HepG2 (cell line): ENCODE data around the gene CD164L2. TPM values are rescaled to one million over a fixed set of nuclear protein-coding genes. Genes with fewer than 3 reads are reported as not detected.
"Not testable (repeated sequence)": the region's sequence is repeated elsewhere in the genome, so short reads cannot be mapped to it uniquely, and the experiment has no call there.

Experiments used
- ATAC-seq: fragments of 200-7000 bp; cut with Tn5 transposase; 3 replicates; pipeline ENCODE4 v1.9.1; 2020; ENCODE audit warnings: mild to moderate bottlenecking, moderate library complexity
- BruUV-seq: library from RNA; stranded (reverse); fragments of 400-500 nt; replicated peaks from 2 replicates; lab custom pipeline; 2021; lab: Mats Ljungman, UMichigan
- CTCF ChIA-PET: fragments of 300-600 bp; formaldehyde crosslinking; extraction: SDS; loops from one replicate; lab custom pipeline; 2021; ENCODE audit warnings: low total read pairs, inconsistent platforms, low intra/inter-chr PET ratio; lab: Yijun Ruan, JAX
- POLR2A ChIA-PET: fragments of 350-600 bp; sonication (Branson Sonifier 250); formaldehyde crosslinking; loops from one replicate; lab custom pipeline; 2020; ENCODE audit warnings: antibody characterized with exemption, inconsistent platforms; lab: Yijun Ruan, JAX
- DNase-seq: peaks from one replicate; pipeline ENCODE4 v3.0.0-alpha.2; 2015; ENCODE audit warnings: low spot score
- FAIRE-seq: peaks from 3 replicates; lab custom pipeline; 2011; peaks lifted over from hg19 to GRCh38; lab: Jason Lieb, UNC
- H2AFZ ChIP-seq: one replicate; pipeline ENCODE4 v1.6.1; 2011; ENCODE audit warnings: low read length, inconsistent platforms
- H3K27ac ChIP-seq: fragments of 300-600 bp; 3 replicates; pipeline ENCODE4 v1.8.0; 2011; ENCODE audit warnings: mixed run types, mild to moderate bottlenecking, mixed read lengths, low read length, inconsistent platforms; ENCODE audit not compliant: insufficient read depth; ENCODE audit errors: extremely low read length
- H3K27me3 ChIP-seq, 2 experiments: fragments of 200-600 bp in 1 of 2; 2 replicates in 1 of 2; 3 replicates in 1 of 2; pipeline versions ENCODE4 v1.6.0 to v1.8.0; 2011; ENCODE audit warnings: low read length in 2 of 2, mild to moderate bottlenecking in 2 of 2, moderate library complexity in 2 of 2, inconsistent platforms in 1 of 2; ENCODE audit not compliant: insufficient read depth in 2 of 2, control insufficient read depth in 1 of 2
- H3K36me3 ChIP-seq, 2 experiments: fragments of 200-600 bp in 1 of 2; replicated peaks in 1 of 2; 2 replicates in 1 of 2; 3 replicates in 1 of 2; pipeline versions ENCODE4 v1.5.1 to v1.8.0; 2011; ENCODE audit warnings: low read length in 2 of 2, inconsistent platforms in 1 of 2; ENCODE audit not compliant: insufficient read depth in 2 of 2, control insufficient read depth in 1 of 2
- H3K4me1 ChIP-seq: 2 replicates; pipeline ENCODE4 v1.5.1; 2012; ENCODE audit warnings: low read length, inconsistent platforms; ENCODE audit not compliant: insufficient read depth
- H3K4me2 ChIP-seq: 2 replicates; pipeline ENCODE4 v1.6.0; 2011; ENCODE audit warnings: low read depth, low read length, inconsistent platforms
- H3K4me3 ChIP-seq, 3 experiments: fragments of 200-600 bp in 1 of 3; sonication (generic), shearing (Covaris generic) in 1 of 3; replicated peaks in 1 of 3; 2 replicates each; pipeline ENCODE4 v1.5.1; 2011 to 2016; ENCODE audit warnings: low read length in 3 of 3, inconsistent platforms in 2 of 3, low read depth in 2 of 3, mild to moderate bottlenecking in 2 of 3, control low read depth in 1 of 3, mixed read lengths in 1 of 3; ENCODE audit not compliant: insufficient read depth in 1 of 3
- H3K79me2 ChIP-seq: one replicate; pipeline ENCODE4 v1.6.1; 2011; ENCODE audit warnings: low read length, inconsistent platforms; ENCODE audit not compliant: insufficient read depth
- H3K9ac ChIP-seq: 2 replicates; pipeline ENCODE4 v1.6.0; 2011; ENCODE audit warnings: mild to moderate bottlenecking, low read depth, low read length, inconsistent platforms; ENCODE audit not compliant: insufficient read depth
- H3K9me3 ChIP-seq: 2 replicates; pipeline ENCODE4 v1.5.1; 2012; ENCODE audit warnings: mild to moderate bottlenecking, low read length
- H4K20me1 ChIP-seq: 2 replicates; pipeline ENCODE4 v1.6.0; 2011; ENCODE audit warnings: inconsistent platforms, mild to moderate bottlenecking, low read length, moderate library complexity; ENCODE audit not compliant: insufficient read depth
- ARNT2 ChIP-seq: sonication (generic); formaldehyde crosslinking; IDR thresholded peaks from 2 replicates; pipeline ENCODE4 v1.8.0; 2022; ENCODE audit warnings: mild to moderate bottlenecking, low read depth, missing genetic modification reagents, moderate library complexity
- ATF1 ChIP-seq: IDR thresholded peaks from 2 replicates; pipeline ENCODE4 v1.6.1; 2016; ENCODE audit warnings: mild to moderate bottlenecking, control low read depth
- CBFB ChIP-seq: sonication (generic); formaldehyde crosslinking; IDR thresholded peaks from 2 replicates; pipeline ENCODE4 v1.4.0; 2020; ENCODE audit warnings: missing genetic modification reagents
- FOXJ3 ChIP-seq: sonication (generic); formaldehyde crosslinking; IDR thresholded peaks from 2 replicates; pipeline ENCODE4 v1.4.0; 2020; ENCODE audit warnings: missing genetic modification reagents, mild to moderate bottlenecking, borderline replicate concordance
- KDM2A ChIP-seq: sonication (generic); formaldehyde crosslinking; IDR thresholded peaks from 2 replicates; pipeline ENCODE4 v1.4.0; 2020; ENCODE audit warnings: low read depth, missing genetic modification reagents, borderline replicate concordance
- KLF11 ChIP-seq: IDR thresholded peaks from 2 replicates; pipeline ENCODE4 v1.6.1; 2016; ENCODE audit warnings: missing compliant biosample characterization
- NBN ChIP-seq: fragments of 450-650 bp; conservative IDR thresholded peaks from 2 replicates; pipeline ENCODE4 v1.6.1; 2017
- NR2F1 ChIP-seq, 2 experiments: fragments of 450-650 bp in 1 of 2; formaldehyde crosslinking in 1 of 2; IDR thresholded peaks; 2 replicates each; pipeline versions ENCODE4 v1.5.0 to v1.6.1; 2016 to 2020; ENCODE audit warnings: mild to moderate bottlenecking in 1 of 2, missing compliant biosample characterization in 1 of 2, missing genetic modification reagents in 1 of 2, moderate library complexity in 1 of 2
- PRPF4 ChIP-seq: fragments of 200-400 bp; formaldehyde crosslinking; IDR thresholded peaks from 2 replicates; pipeline ENCODE4 v1.6.1; 2016; ENCODE audit warnings: low read length, low read depth; ENCODE audit not compliant: poor library complexity, severe bottlenecking
- SRSF4 ChIP-seq: fragments of 200-400 bp; formaldehyde crosslinking; IDR thresholded peaks from one replicate; pipeline ENCODE4 v1.6.1; 2018; ENCODE audit warnings: mild to moderate bottlenecking, low read depth, low read length, moderate library complexity; ENCODE audit not compliant: poor library complexity, severe bottlenecking
- TEAD2 ChIP-seq: sonication (generic); formaldehyde crosslinking; IDR thresholded peaks from 2 replicates; pipeline ENCODE4 v1.9.0; 2021; ENCODE audit warnings: missing genetic modification reagents
- ZBTB7A ChIP-seq: sonication (generic); formaldehyde crosslinking; IDR thresholded peaks from 2 replicates; pipeline ENCODE4 v1.8.0; 2022; ENCODE audit warnings: mild to moderate bottlenecking, missing genetic modification reagents
- ZNF160 ChIP-seq: sonication (generic); formaldehyde crosslinking; IDR thresholded peaks from 2 replicates; pipeline ENCODE4 v1.8.0; 2022; ENCODE audit warnings: mild to moderate bottlenecking, inconsistent platforms, missing genetic modification reagents
- ZNF317 ChIP-seq: sonication (generic); formaldehyde crosslinking; IDR thresholded peaks from 2 replicates; pipeline ENCODE4 v1.5.0; 2020; ENCODE audit warnings: mild to moderate bottlenecking, missing genetic modification reagents
- ZNF512 ChIP-seq: sonication (generic); formaldehyde crosslinking; IDR thresholded peaks from 2 replicates; pipeline ENCODE4 v1.4.0; 2020; ENCODE audit warnings: mild to moderate bottlenecking, missing genetic modification reagents
- ZNF569 ChIP-seq: sonication (generic); formaldehyde crosslinking; IDR thresholded peaks from 2 replicates; pipeline ENCODE4 v1.5.0; 2020; ENCODE audit warnings: mild to moderate bottlenecking, missing genetic modification reagents, moderate library complexity, borderline replicate concordance
- WGBS: methylation state at CpG from one replicate; pipeline ENCODE4 v1.1.6; 2017; ENCODE audit warnings: low lambda C conversion rate; 5-methylcytosine and 5-hydroxymethylcytosine counted together
- in situ Hi-C: cut with HindIII; loops from 2 replicates; pipeline ENCODE4 v1.10.0; 2017; ENCODE audit warnings: low pct_unique_long_range_greater_than_20kb; ENCODE audit not compliant: extremely low pct_ligation_motif_present
- intact Hi-C: fragments of 100-400 bp; cut with micrococcal nuclease; formaldehyde crosslinking; loops from one replicate; pipeline ENCODE4 v1.10.0; 2022; ENCODE audit not compliant: unreplicated experiment
- polyA plus RNA-seq, 8 experiments: library from polyadenylated mRNA; depleted of rRNA in 3 of 8; stranded (reverse) in 7 of 8; unstranded in 1 of 8; fragments of >200 nt; fragmentation: Illumina TruSeq in 4 of 8; extraction: Trizol in 4 of 8; gene quantifications; 2 replicates each; pipeline versions ENCODE4 v1.2.1 to v1.2.3, GENCODE V29; 2011 to 2016; ENCODE audit warnings: low read depth in 4 of 8, missing spikeins in 1 of 8, mixed read lengths in 1 of 8; ENCODE audit not compliant: insufficient read depth in 1 of 8
- total RNA-seq, 5 experiments: library from RNA; depleted of rRNA; stranded (reverse); fragments of >200 nt; fragmentation: Illumina TruSeq; extraction: Trizol; gene quantifications; 2 replicates each; pipeline ENCODE4 v1.2.3, GENCODE V29; 2016; ENCODE audit warnings: low read depth in 1 of 5

CD164L2 gene
- total and polyA plus RNA-seq, 2 of the 13 experiments (the other 11 are each of a cell fraction or from before 2014, with no cell fraction given): not detected

GRCh38 chr1:27408151-27408550, 25.0 kb upstream of the CD164L2 start:
- TF ChIP-seq KLF11 (CRISPR knock-in tag) (no peak), CBFB (CRISPR knock-in tag) (no peak), ZBTB7A (no peak), FOXJ3 (CRISPR knock-in tag) (no peak), KDM2A (CRISPR knock-in tag) (no peak), ZNF160 (CRISPR knock-in tag) (no peak), ZNF317 (CRISPR knock-in tag) (no peak), ARNT2 (CRISPR knock-in tag) (no peak), ZNF569 (CRISPR knock-in tag) (no peak), TEAD2 (CRISPR knock-in tag) (no peak), SRSF4 (no peak), ZNF512 (CRISPR knock-in tag) (no peak), PRPF4 (no peak), NBN (no peak), ATF1 (CRISPR knock-in tag) (no peak), NR2F1 (CRISPR knock-in tag; IDR thresholded peaks at IDR 0.05) (no peak)
- ChIA-PET POLR2A (no interaction called here), CTCF (no interaction called here)
- intact Hi-C loops (no loop called here), in situ Hi-C loops (no loop called here)
- H4K20me1 ChIP-seq: no peaks in the 10 kb centered on the region
- ATAC-seq (no peak), FAIRE-seq (no peak), DNase-seq (no peak)
- H3K27ac ChIP-seq: no peak overlapping the region
- H3K4me1 ChIP-seq: no peaks in the 10 kb centered on the region
- H3K27me3 ChIP-seq: no peaks in the 10 kb centered on the region
- H3K36me3 ChIP-seq: peaks cover 19 to 52% of the 10 kb centered on the region in 2 experiments
- H3K4me2 ChIP-seq: no peak overlapping the region
- H2AFZ ChIP-seq: no peak overlapping the region
- no TSS peak for BruUV-seq
- no peak overlapping the region for H3K4me3 ChIP-seq
- H3K9me3 ChIP-seq: no peaks in the 10 kb centered on the region
- H3K79me2 ChIP-seq: no peaks in the 10 kb centered on the region
- 98% methylated on average over 9 of the region's 9 CpGs for WGBS
- no peak overlapping the region for H3K9ac ChIP-seq

- POLR2A ChIA-PET, H3K4me3 ChIP-seq, DNase-seq, H3K79me2 ChIP-seq, CTCF ChIA-PET, H3K9ac ChIP-seq, H4K20me1 ChIP-seq, BruUV-seq, H3K4me1 ChIP-seq, ATAC-seq, H3K27me3 ChIP-seq, H3K9me3 ChIP-seq, FAIRE-seq, H3K4me2 ChIP-seq, in situ Hi-C loops, H2AFZ ChIP-seq, intact Hi-C loops, H3K27ac ChIP-seq: not testable (repeated sequence)
- H3K36me3 ChIP-seq: peaks cover 12 to 39% of the 10 kb centered on the region in 2 experiments
- 100% methylated on average over 1 of the region's 2 CpGs for WGBS
These were observed 23.7 kb upstream of the CD164L2 start for GRCh38 chr1:27406791-27407190.
